Uterus (tissue), 4 donors: Measurements from ENCODE around the gene TRO. TPM values are rescaled to one million over a fixed set of nuclear protein-coding genes. Genes with fewer than 3 reads are reported as not detected.

Experiments
- DNase-seq, 2 donors: peaks; one replicate each; pipeline ENCODE4 v3.0.0-alpha.2; 2019 to 2020
- H3K27ac ChIP-seq, 2 donors: fragments of 200-600 bp; sonication (generic); 1 replicate in 1 of 2; 2 replicates in 1 of 2; pipeline ENCODE4 v1.5.1; 2016 to 2018
- H3K27me3 ChIP-seq, 2 donors: fragments of 200-600 bp; sonication (generic); one replicate each; pipeline ENCODE4 v1.5.1; 2018 to 2019; ENCODE audit warnings: control low read depth in 1 of 2
- H3K36me3 ChIP-seq, 2 donors: fragments of 200-600 bp; sonication (generic); one replicate each; pipeline ENCODE4 v1.5.1; 2019; ENCODE audit warnings: control low read depth in 1 of 2
- H3K4me1 ChIP-seq, 2 donors: fragments of 200-600 bp; sonication (generic); one replicate each; pipeline ENCODE4 v1.5.1; 2018 to 2019; ENCODE audit warnings: control low read depth in 1 of 2
- H3K4me3 ChIP-seq, 2 donors: fragments of 200-600 bp; sonication (generic); 1 replicate in 1 of 2; 2 replicates in 1 of 2; pipeline ENCODE4 v1.5.1; 2018 to 2019; ENCODE audit warnings: mild to moderate bottlenecking in 1 of 2
- H3K9me3 ChIP-seq, 2 donors: fragments of 200-600 bp; sonication (generic); one replicate each; pipeline ENCODE4 v1.5.1; 2019; ENCODE audit warnings: control low read depth in 1 of 2
- CTCF ChIP-seq, 4 experiments: fragments of 200-600 bp in 2 of 4; fragments of 450-650 bp in 2 of 4; sonication (generic) in 2 of 4; IDR thresholded peaks; one replicate each; pipeline ENCODE4 v1.5.1; 2016 to 2019; ENCODE audit warnings: antibody characterized with exemption in 4 of 4, mild to moderate bottlenecking in 2 of 4, moderate library complexity in 1 of 4
- POLR2A ChIP-seq, 2 donors: fragments of 450-650 bp; IDR thresholded peaks; one replicate each; pipeline ENCODE4 v1.6.1; 2016; ENCODE audit warnings: antibody characterized with exemption in 2 of 2, mild to moderate bottlenecking in 1 of 2, moderate library complexity in 1 of 2
- intact Hi-C: fragments of 100-400 bp; cut with DNase I; formaldehyde crosslinking; loops from one replicate; pipeline ENCODE4 v1.15.1; 2023; ENCODE audit warnings: low total_unique reads
- total RNA-seq, 4 donors: library from RNA; depleted of rRNA in 3 of 4; stranded (reverse); fragments of >200 nt in 3 of 4; gene quantifications; one replicate each; pipeline versions ENCODE4 v1.1.0 to v1.2.4, GENCODE V29; 2014 to 2023
- donor health status: DM: yes; HTN: yes; CAD: no.

The TRO gene
- total RNA-seq, 4 donors from 2014 or later: 20.0 to 80.7 (median 29.1) TPM

- Histone ChIP-seq H3K27ac (no peak overlapping the region), H3K36me3 (no peaks in the 10 kb centered on the region), H3K27me3 (no peaks in the 10 kb centered on the region), H3K9me3 (no peaks in the 10 kb centered on the region), H3K4me3 (no peak overlapping the region), H3K4me1 (no peaks in the 10 kb centered on the region)
- TF ChIP-seq POLR2A (IDR thresholded peaks at IDR 0.05) (no peak), CTCF (IDR thresholded peaks at IDR 0.05) (no peak)
- intact Hi-C loops: no loop called here
- no peak for DNase-seq
Measured at GRCh38 chrX:54950730-54951375, 30.2 kb downstream of the TRO start.

- H3K27ac ChIP-seq: no peak overlapping the region
- no peaks in the 10 kb centered on the region for H3K36me3 ChIP-seq
- TF ChIP-seq CTCF (IDR thresholded peaks at IDR 0.05): no peak
- no peak for TF ChIP-seq POLR2A (IDR thresholded peaks at IDR 0.05)
- H3K27me3 ChIP-seq: no peaks in the 10 kb centered on the region
- H3K9me3 ChIP-seq: no peaks in the 10 kb centered on the region
- H3K4me3 ChIP-seq: no peak overlapping the region
- DNase-seq: no peak
- H3K4me1 ChIP-seq: no peaks in the 10 kb centered on the region
- intact Hi-C loops: no loop called here
Measured at GRCh38 chrX:54961750-54962149, 41.1 kb downstream of the TRO start.

- intact Hi-C loops: no loop called here
- H3K36me3 ChIP-seq: no peaks in the 10 kb centered on the region
- no peaks in the 10 kb centered on the region for H3K9me3 ChIP-seq
- no peak for DNase-seq
- no peak overlapping the region for H3K27ac ChIP-seq
- H3K4me1 ChIP-seq: no peaks in the 10 kb centered on the region
- TF ChIP-seq POLR2A (IDR thresholded peaks at IDR 0.05) (no peak), CTCF (IDR thresholded peaks at IDR 0.05) (no peak)
- no peak overlapping the region for H3K4me3 ChIP-seq
- no peaks in the 10 kb centered on the region for H3K27me3 ChIP-seq
Measured at GRCh38 chrX:54964766-54965497, 44.3 kb downstream of the TRO start.

GRCh38 chrX:54977387-54977786 lies 56.8 kb downstream of the TRO start:
- H3K9me3 ChIP-seq: no peaks in the 10 kb centered on the region
- H3K36me3 ChIP-seq: no peaks in the 10 kb centered on the region
- H3K4me1 ChIP-seq: no peaks in the 10 kb centered on the region
- TF ChIP-seq POLR2A (IDR thresholded peaks at IDR 0.05) (no peak), CTCF (IDR thresholded peaks at IDR 0.05) (no peak)
- peaks cover 0 to under 1% of the 10 kb centered on the region in 2 donors for H3K27me3 ChIP-seq
- DNase-seq: no peak
- H3K4me3 ChIP-seq: no peak overlapping the region
- intact Hi-C loops: no loop called here
- no peak overlapping the region for H3K27ac ChIP-seq

GRCh38 chrX:54978448-54978847 lies 57.8 kb downstream of the TRO start:
- H3K9me3 ChIP-seq: no peaks in the 10 kb centered on the region
- TF ChIP-seq CTCF (IDR thresholded peaks at IDR 0.05): no peak
- TF ChIP-seq POLR2A (IDR thresholded peaks at IDR 0.05): no peak
- intact Hi-C loops: no loop called here
- no peak overlapping the region for H3K27ac ChIP-seq
- no peaks in the 10 kb centered on the region for H3K4me1 ChIP-seq
- no peak overlapping the region for H3K4me3 ChIP-seq
- H3K27me3 ChIP-seq: peaks cover 0 to 3% of the 10 kb centered on the region in 2 donors
- no peaks in the 10 kb centered on the region for H3K36me3 ChIP-seq
- DNase-seq: no peak
